ENCODE measurements around the gene CENPN. TPM values are rescaled to one million over a fixed set of nuclear protein-coding genes. Genes with fewer than 3 reads are reported as not detected.

Gene CENPN
- total RNA-seq, 2 donors from 2014 or later = 1.3 to 4.3 TPM

DNA sequence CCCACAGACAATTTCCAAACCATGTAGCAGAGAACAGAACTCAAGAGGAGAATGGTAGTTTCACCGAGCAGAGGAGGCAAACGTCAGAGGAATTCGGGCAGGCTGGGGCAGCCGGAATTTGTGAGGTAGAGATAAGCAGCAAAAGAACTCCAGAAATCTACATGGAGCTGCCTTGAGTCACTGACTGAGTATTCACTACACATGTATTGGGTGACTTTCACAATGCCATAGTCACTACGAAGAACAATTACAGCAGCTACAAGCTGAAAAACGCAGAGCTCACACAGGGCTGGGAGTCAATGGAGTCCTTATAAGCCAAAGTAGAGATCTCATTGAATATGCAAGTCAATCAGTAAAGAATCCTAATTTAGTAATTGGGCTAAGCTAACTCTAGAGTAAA, 13.7 kb upstream of the CENPN start:
- Histone ChIP-seq H3K27me3 (no peaks in the 10 kb centered on the region), H3K36me3 (replicated peaks in 1 of 2; ENCODE audit: insufficient read depth in 1 of 2, low read depth in 2 of 2) (no peaks in the 10 kb centered on the region), H3K4me3 (no peak overlapping the region), H3K9me3 (no peaks in the 10 kb centered on the region), H3K27ac (peak overlapping the region in 2 of 4 donors; percentile 8 to 38), H3K4me1 (peaks cover 48% of the 10 kb centered on the region)
- intact Hi-C loops (cut with DNase I) = no loop called here
- WGBS, 2 donors = 35 to 42% methylated on average over 6 of the region's 6 CpGs
- ATAC-seq (peak; percentile 78), DNase-seq (peak in 2 of 4 donors; percentile 9 to 45)
- no peak for TF ChIP-seq POLR2A (IDR thresholded peaks at IDR 0.05)

DNA sequence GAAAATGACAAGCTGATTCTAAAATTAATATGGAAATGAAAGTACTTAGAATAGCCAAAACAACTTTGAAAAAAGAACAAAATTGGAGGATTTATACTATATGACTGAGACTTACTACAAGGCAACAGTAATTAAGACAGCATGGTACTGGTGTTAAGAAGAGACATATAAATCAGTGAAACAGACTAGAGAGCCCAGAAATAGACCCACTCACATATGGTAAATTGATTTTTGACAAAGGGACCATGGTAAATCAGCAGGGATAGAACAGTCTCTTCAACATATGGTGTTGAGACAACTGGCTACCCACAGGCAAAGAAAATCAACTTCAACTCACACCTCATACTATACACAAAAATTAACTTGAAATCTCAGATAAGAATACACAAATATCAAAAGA, 13.2 kb upstream of the CENPN start:
- intact Hi-C loops (cut with DNase I) = no loop called here
- peak overlapping the region in 1 of 4 donors; percentile 38 for H3K27ac ChIP-seq

DNA sequence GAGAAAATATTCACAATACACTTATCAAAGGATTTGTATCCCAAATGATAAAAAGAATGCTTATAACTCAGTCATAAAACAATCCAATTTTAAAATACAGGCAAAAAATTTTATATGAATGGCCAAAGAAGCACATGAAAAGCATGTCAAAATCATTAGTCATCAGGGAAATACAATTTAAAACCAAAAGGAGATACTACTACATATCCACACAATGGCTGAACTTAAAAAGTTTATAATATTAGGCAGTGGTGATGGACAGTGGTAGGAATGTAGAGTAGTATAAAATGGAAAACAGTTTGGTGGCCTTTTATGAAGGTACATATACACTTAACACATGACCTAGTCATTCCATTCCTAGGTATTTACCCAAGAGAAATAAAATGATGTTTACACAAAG, 12.6 kb upstream of the CENPN start:
- TF ChIP-seq, protein P1, sequence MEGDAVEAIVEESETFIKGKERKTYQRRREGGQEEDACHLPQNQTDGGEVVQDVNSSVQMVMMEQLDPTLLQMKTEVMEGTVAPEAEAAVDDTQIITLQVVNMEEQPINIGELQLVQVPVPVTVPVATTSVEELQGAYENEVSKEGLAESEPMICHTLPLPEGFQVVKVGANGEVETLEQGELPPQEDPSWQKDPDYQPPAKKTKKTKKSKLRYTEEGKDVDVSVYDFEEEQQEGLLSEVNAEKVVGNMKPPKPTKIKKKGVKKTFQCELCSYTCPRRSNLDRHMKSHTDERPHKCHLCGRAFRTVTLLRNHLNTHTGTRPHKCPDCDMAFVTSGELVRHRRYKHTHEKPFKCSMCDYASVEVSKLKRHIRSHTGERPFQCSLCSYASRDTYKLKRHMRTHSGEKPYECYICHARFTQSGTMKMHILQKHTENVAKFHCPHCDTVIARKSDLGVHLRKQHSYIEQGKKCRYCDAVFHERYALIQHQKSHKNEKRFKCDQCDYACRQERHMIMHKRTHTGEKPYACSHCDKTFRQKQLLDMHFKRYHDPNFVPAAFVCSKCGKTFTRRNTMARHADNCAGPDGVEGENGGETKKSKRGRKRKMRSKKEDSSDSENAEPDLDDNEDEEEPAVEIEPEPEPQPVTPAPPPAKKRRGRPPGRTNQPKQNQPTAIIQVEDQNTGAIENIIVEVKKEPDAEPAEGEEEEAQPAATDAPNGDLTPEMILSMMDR (IDR thresholded peaks at IDR 0.05) = no peak
- no peak for TF ChIP-seq POLR2A (IDR thresholded peaks at IDR 0.05)
- no peaks in the 10 kb centered on the region for H3K9me3 ChIP-seq
- DNase-seq (no peak), ATAC-seq (no peak)
- H3K4me1 ChIP-seq = peaks cover 50% of the 10 kb centered on the region
- no peaks in the 10 kb centered on the region for H3K36me3 ChIP-seq (replicated peaks in 1 of 2; ENCODE audit: insufficient read depth in 1 of 2, low read depth in 2 of 2)
- intact Hi-C loops (cut with DNase I) = no loop called here
- H3K27me3 ChIP-seq = no peaks in the 10 kb centered on the region
- no peak overlapping the region for H3K4me3 ChIP-seq
- no peak overlapping the region for H3K27ac ChIP-seq

More for the DNA sequence above, 13.2 kb upstream of the CENPN start:
- H3K4me1 ChIP-seq = peaks cover 50% of the 10 kb centered on the region
- H3K9me3 ChIP-seq = no peaks in the 10 kb centered on the region
- ATAC-seq (no peak), DNase-seq (no peak)
- H3K36me3 ChIP-seq (replicated peaks in 1 of 2; ENCODE audit: insufficient read depth in 1 of 2, low read depth in 2 of 2) = no peaks in the 10 kb centered on the region
- H3K4me3 ChIP-seq = no peak overlapping the region
- TF ChIP-seq, protein P1 (IDR thresholded peaks at IDR 0.05) = no peak
- no peak for TF ChIP-seq POLR2A (IDR thresholded peaks at IDR 0.05)
- H3K27me3 ChIP-seq = no peaks in the 10 kb centered on the region

DNA sequence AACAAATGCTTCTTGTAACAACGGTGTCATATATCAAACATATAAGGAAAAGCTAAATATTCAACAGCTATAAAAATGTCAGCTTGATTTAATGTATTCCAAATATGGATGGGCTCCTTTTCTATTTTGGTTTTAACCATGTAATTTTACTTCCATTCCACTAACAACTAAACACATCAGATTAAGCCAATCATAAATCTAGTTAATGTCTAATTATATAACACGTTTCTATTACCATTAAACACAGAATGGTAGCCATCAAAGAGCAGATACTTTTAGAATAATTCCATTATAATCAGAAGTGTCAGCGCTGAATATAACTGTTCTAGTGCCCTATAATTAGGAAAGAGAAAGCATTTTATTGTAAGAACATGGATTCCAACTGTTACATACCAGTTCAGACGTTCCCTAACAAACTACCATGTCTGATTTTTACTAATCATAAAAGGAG, 10.3 kb upstream of the CENPN start:
- no peak overlapping the region for H3K4me3 ChIP-seq
- TF ChIP-seq POLR2A (IDR thresholded peaks at IDR 0.05) = no peak
- TF ChIP-seq, protein P1 (IDR thresholded peaks at IDR 0.05) = no peak
- H3K27me3 ChIP-seq = no peaks in the 10 kb centered on the region
- ATAC-seq (no peak), DNase-seq (no peak)
- 29% methylated on average over 4 of the region's 4 CpGs for WGBS, 2 donors
- peaks cover 38% of the 10 kb centered on the region for H3K4me1 ChIP-seq
- no peaks in the 10 kb centered on the region for H3K9me3 ChIP-seq
- intact Hi-C loops (cut with DNase I) = no loop called here
- no peaks in the 10 kb centered on the region for H3K36me3 ChIP-seq (replicated peaks in 1 of 2; ENCODE audit: insufficient read depth in 1 of 2, low read depth in 2 of 2)
- H3K27ac ChIP-seq = peak overlapping the region; percentile 28 to 86 (median 72)

DNA sequence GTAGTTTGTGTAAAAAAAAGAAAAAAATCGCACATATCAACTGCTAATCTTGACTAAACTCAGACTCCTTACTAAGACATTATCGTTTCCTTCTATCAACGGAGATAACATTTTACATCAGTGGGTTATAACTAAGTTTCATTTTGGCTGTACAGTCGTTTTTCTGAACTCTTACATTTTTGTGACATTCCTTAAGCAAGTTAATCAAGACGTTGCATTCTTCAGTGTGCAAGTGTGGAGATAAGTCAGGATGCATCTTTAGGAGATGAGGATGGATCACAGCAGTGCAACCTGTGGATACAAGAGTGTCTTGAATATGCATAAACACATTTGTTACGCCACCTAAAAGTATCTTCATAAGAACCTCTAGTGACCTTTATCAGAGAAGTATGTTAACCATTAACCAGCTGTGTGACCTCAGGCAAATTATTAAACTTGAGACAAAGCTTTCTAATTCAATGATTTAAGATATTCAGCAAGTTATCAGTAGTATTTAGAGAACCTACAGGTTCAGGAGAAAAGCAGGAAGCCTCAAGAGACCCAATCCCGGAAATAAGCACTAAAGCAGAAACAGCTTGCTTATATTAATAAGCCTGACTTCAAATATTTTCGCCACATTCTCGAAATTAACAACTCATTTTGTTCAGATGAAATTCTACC, 9.7 kb upstream of the CENPN start:
- Histone ChIP-seq H3K4me3 (no peak overlapping the region), H3K9me3 (no peaks in the 10 kb centered on the region), H3K36me3 (replicated peaks in 1 of 2; ENCODE audit: insufficient read depth in 1 of 2, low read depth in 2 of 2) (no peaks in the 10 kb centered on the region), H3K27ac (peak overlapping the region; percentile 28 to 86 (median 72)), H3K4me1 (peaks cover 34% of the 10 kb centered on the region), H3K27me3 (no peaks in the 10 kb centered on the region)
- 3 to 4% methylated on average over 9 of the region's 9 CpGs for WGBS, 2 donors
- DNase-seq = peak in 1 of 4 donors; percentile 47
- intact Hi-C loops (cut with DNase I) = no loop called here
- peak; percentile 81 for ATAC-seq
- TF ChIP-seq, protein P1 (IDR thresholded peaks at IDR 0.05) = no peak
- peak in 2 of 3 donors; percentile 25 to 29 for TF ChIP-seq POLR2A (IDR thresholded peaks at IDR 0.05)

All from body of pancreas (tissue), 4 donors.